Muscle of leg (tissue), 11 donors: ENCODE measurements around the gene RNF215. TPM values are rescaled to one million over a fixed set of nuclear protein-coding genes. Genes with fewer than 3 reads are reported as not detected.

Experiments
- DNase-seq: peaks from one replicate; pipeline ENCODE4 v3.0.0; 2013
- H3K27ac ChIP-seq: one replicate; pipeline ENCODE4 v1.5.1; 2013; ENCODE audit warnings: mild to moderate bottlenecking, low read length, control low read depth
- H3K27me3 ChIP-seq: one replicate; pipeline ENCODE4 v1.6.1; 2013; ENCODE audit warnings: low read length; ENCODE audit not compliant: control insufficient read depth, insufficient read depth
- H3K36me3 ChIP-seq: one replicate; pipeline ENCODE4 v1.6.1; 2013; ENCODE audit warnings: low read length; ENCODE audit not compliant: control insufficient read depth, insufficient read depth
- H3K4me1 ChIP-seq: one replicate; pipeline ENCODE4 v1.6.1; 2013; ENCODE audit warnings: low read length; ENCODE audit not compliant: control insufficient read depth, insufficient read depth
- H3K4me3 ChIP-seq: one replicate; pipeline ENCODE4 v1.5.1; 2013; ENCODE audit warnings: low read length, control low read depth
- H3K9me3 ChIP-seq: replicated peaks from 2 replicates; pipeline ENCODE4 v1.6.1; 2013; ENCODE audit warnings: low read depth, low read length; ENCODE audit not compliant: control insufficient read depth
- WGBS: methylation state at CpG from one replicate; pipeline ENCODE4 v1.1.5; 2013; ENCODE audit warnings: missing lambda C conversion rate; ENCODE audit not compliant: insufficient coverage; 5-methylcytosine and 5-hydroxymethylcytosine counted together
- polyA plus RNA-seq, 8 donors: library from polyadenylated mRNA; unstranded; fragments of 120-200 nt; gene quantifications; one replicate each; pipeline versions ENCODE4 v1.2.1 to v1.2.3, GENCODE V29; 2013; ENCODE audit warnings: inconsistent platforms in 1 of 8, low replicate concordance in 1 of 8; ENCODE audit not compliant: insufficient read length in 8 of 8, insufficient read depth in 1 of 8
- total RNA-seq: library from RNA; stranded (reverse); fragments of 120-200 nt; gene quantifications from one replicate; pipeline ENCODE4 v1.2.4, GENCODE V29; 2013

Gene RNF215
- total and polyA plus RNA-seq, 9 donors = 11.2 to 15.4 (median 14.1) TPM

- no peaks in the 10 kb centered on the region for H3K9me3 ChIP-seq
- peaks cover 11% of the 10 kb centered on the region for H3K4me1 ChIP-seq
- no peaks in the 10 kb centered on the region for H3K27me3 ChIP-seq
- H3K4me3 ChIP-seq = no peak overlapping the region
- no peak for DNase-seq
- H3K36me3 ChIP-seq = peaks cover 39% of the 10 kb centered on the region
- no peak overlapping the region for H3K27ac ChIP-seq
- WGBS = 85% methylated on average over 2 of the region's 3 CpGs
Measured at GRCh38 chr22:30383061-30383460, 4.2 kb downstream of the RNF215 start.

- Histone ChIP-seq H3K27me3 (no peaks in the 10 kb centered on the region), H3K27ac (no peak overlapping the region), H3K9me3 (no peaks in the 10 kb centered on the region), H3K4me1 (peaks cover 7% of the 10 kb centered on the region), H3K36me3 (peaks cover 46% of the 10 kb centered on the region), H3K4me3 (no peak overlapping the region)
- DNase-seq = no peak
- whole genome bisulfite sequencing = 93% methylated on average over 4 of the region's 5 CpGs
Measured at GRCh38 chr22:30382340-30382739, 4.9 kb downstream of the RNF215 start.

- H3K4me3 ChIP-seq = no peak overlapping the region
- DNase-seq = no peak
- peaks cover 2% of the 10 kb centered on the region for H3K4me1 ChIP-seq
- H3K9me3 ChIP-seq = no peaks in the 10 kb centered on the region
- WGBS = 88% methylated on average over 10 of the region's 12 CpGs
- peaks cover 51% of the 10 kb centered on the region for H3K36me3 ChIP-seq
- no peaks in the 10 kb centered on the region for H3K27me3 ChIP-seq
- H3K27ac ChIP-seq = no peak overlapping the region
Measured at GRCh38 chr22:30381264-30381663, 5.9 kb downstream of the RNF215 start.

GRCh38 chr22:30380011-30380410, 7.2 kb downstream of the RNF215 start:
- Histone ChIP-seq H3K27me3 (no peaks in the 10 kb centered on the region), H3K27ac (no peak overlapping the region), H3K9me3 (no peaks in the 10 kb centered on the region), H3K36me3 (peaks cover 51% of the 10 kb centered on the region), H3K4me1 (no peaks in the 10 kb centered on the region), H3K4me3 (no peak overlapping the region)
- DNase-seq = no peak
- 96% methylated on average over 13 of the region's 20 CpGs for WGBS

GRCh38 chr22:30375312-30375849, 11.8 kb downstream of the RNF215 start:
- DNase-seq = no peak
- no peak overlapping the region for H3K27ac ChIP-seq
- H3K9me3 ChIP-seq = no peaks in the 10 kb centered on the region
- no peak overlapping the region for H3K4me3 ChIP-seq
- no peaks in the 10 kb centered on the region for H3K27me3 ChIP-seq
- H3K4me1 ChIP-seq = peaks cover 9% of the 10 kb centered on the region
- 87% methylated on average over 12 of the region's 13 CpGs for WGBS
- peaks cover 26% of the 10 kb centered on the region for H3K36me3 ChIP-seq

GRCh38 chr22:30373331-30374325, 13.6 kb downstream of the RNF215 start:
- WGBS = 67% methylated on average over 29 of the region's 33 CpGs
- no peak for DNase-seq
- H3K4me1 ChIP-seq = peaks cover 12% of the 10 kb centered on the region
- H3K4me3 ChIP-seq = no peak overlapping the region
- H3K9me3 ChIP-seq = no peaks in the 10 kb centered on the region
- H3K36me3 ChIP-seq = peaks cover 12% of the 10 kb centered on the region
- H3K27ac ChIP-seq = no peak overlapping the region
- no peaks in the 10 kb centered on the region for H3K27me3 ChIP-seq

GRCh38 chr22:30372915-30373314, 14.3 kb downstream of the RNF215 start:
- peaks cover 12% of the 10 kb centered on the region for H3K4me1 ChIP-seq
- peaks cover 10% of the 10 kb centered on the region for H3K36me3 ChIP-seq
- H3K27me3 ChIP-seq = no peaks in the 10 kb centered on the region
- no peak for DNase-seq
- H3K27ac ChIP-seq = no peak overlapping the region
- no peaks in the 10 kb centered on the region for H3K9me3 ChIP-seq
- 40% methylated on average over 2 of the region's 8 CpGs for WGBS
- H3K4me3 ChIP-seq = no peak overlapping the region

GRCh38 chr22:30371981-30372380, 15.2 kb downstream of the RNF215 start:
- Histone ChIP-seq H3K4me1 (peaks cover 12% of the 10 kb centered on the region), H3K27ac (no peak overlapping the region), H3K27me3 (no peaks in the 10 kb centered on the region), H3K36me3 (peaks cover under 1% of the 10 kb centered on the region), H3K4me3 (no peak overlapping the region), H3K9me3 (no peaks in the 10 kb centered on the region)
- 80% methylated on average over 11 of the region's 13 CpGs for WGBS
- no peak for DNase-seq

- Histone ChIP-seq H3K27me3 (no peaks in the 10 kb centered on the region), H3K36me3 (no peaks in the 10 kb centered on the region), H3K4me3 (no peak overlapping the region), H3K27ac (no peak overlapping the region), H3K9me3 (no peaks in the 10 kb centered on the region), H3K4me1 (peaks cover 12% of the 10 kb centered on the region)
- 85% methylated on average over 9 of the region's 9 CpGs for WGBS
- no peak for DNase-seq
Measured at GRCh38 chr22:30371321-30371720, 15.9 kb downstream of the RNF215 start.

- H3K27me3 ChIP-seq = no peaks in the 10 kb centered on the region
- no peak overlapping the region for H3K4me3 ChIP-seq
- no peak overlapping the region for H3K27ac ChIP-seq
- DNase-seq = no peak
- H3K9me3 ChIP-seq = no peaks in the 10 kb centered on the region
- WGBS = 71% methylated on average over 16 of the region's 19 CpGs
- no peaks in the 10 kb centered on the region for H3K36me3 ChIP-seq
- peaks cover 12% of the 10 kb centered on the region for H3K4me1 ChIP-seq
Measured at GRCh38 chr22:30370641-30371230, 16.5 kb downstream of the RNF215 start.
